Hepatocyte (in vitro differentiated cells): ENCODE results near the gene CCT3. TPM values are rescaled to one million over a fixed set of nuclear protein-coding genes. Genes with fewer than 3 reads are reported as not detected.
"Not testable (repeated sequence)": the region's sequence is repeated elsewhere in the genome, so short reads cannot be mapped to it uniquely, and the experiment has no call there.

Experiments
- DNase-seq: peaks from one replicate; pipeline ENCODE4 v3.0.0-alpha.2; 2016; ENCODE audit warnings: low spot score
- H2AFZ ChIP-seq: fragments of 200-600 bp; sonication (generic); 2 replicates; pipeline ENCODE4 v1.6.0; 2016; ENCODE audit warnings: antibody characterized with exemption, mild to moderate bottlenecking
- H3K27ac ChIP-seq: fragments of 200-600 bp; sonication (generic); 2 replicates; pipeline ENCODE4 v1.5.1; 2016; ENCODE audit warnings: mild to moderate bottlenecking
- H3K27me3 ChIP-seq: fragments of 200-600 bp; sonication (generic); 2 replicates; pipeline ENCODE4 v1.6.1; 2016
- H3K36me3 ChIP-seq: fragments of 200-600 bp; sonication (generic); replicated peaks from 2 replicates; pipeline ENCODE4 v1.5.1; 2016; ENCODE audit warnings: low read depth; ENCODE audit not compliant: insufficient read depth
- H3K4me1 ChIP-seq: fragments of 200-600 bp; sonication (generic); 2 replicates; pipeline ENCODE4 v1.5.1; 2016; ENCODE audit warnings: mild to moderate bottlenecking, moderate library complexity; ENCODE audit not compliant: insufficient read depth
- H3K4me2 ChIP-seq: fragments of 200-600 bp; sonication (generic); 2 replicates; pipeline ENCODE4 v1.6.0; 2016
- H3K4me3 ChIP-seq: fragments of 200-600 bp; sonication (generic); 2 replicates; pipeline ENCODE4 v1.5.1; 2016; ENCODE audit warnings: mild to moderate bottlenecking
- H3K79me2 ChIP-seq: fragments of 200-600 bp; sonication (generic); 2 replicates; pipeline ENCODE4 v1.6.0; 2017; ENCODE audit warnings: mild to moderate bottlenecking
- H3K9me2 ChIP-seq: fragments of 200-600 bp; sonication (generic); replicated peaks from 2 replicates; pipeline ENCODE4 v1.6.0; 2017; ENCODE audit warnings: mild to moderate bottlenecking; ENCODE audit not compliant: insufficient read depth
- H3K9me3 ChIP-seq: fragments of 200-600 bp; sonication (generic); 2 replicates; pipeline ENCODE4 v1.5.1; 2016; ENCODE audit warnings: low read depth, mild to moderate bottlenecking
- H4K20me1 ChIP-seq: fragments of 200-600 bp; sonication (generic); 2 replicates; pipeline ENCODE4 v1.6.0; 2016; ENCODE audit warnings: mild to moderate bottlenecking; ENCODE audit not compliant: insufficient read depth, poor library complexity, severe bottlenecking
- EZH2 ChIP-seq: fragments of 200-600 bp; sonication (generic); IDR thresholded peaks from 2 replicates; pipeline ENCODE4 v1.6.1; 2016; ENCODE audit warnings: antibody characterized with exemption, mild to moderate bottlenecking, borderline replicate concordance
- EZH2phosphoT487 ChIP-seq: fragments of 200-600 bp; sonication (generic); IDR thresholded peaks from one replicate; pipeline ENCODE4 v1.6.1; 2018; ENCODE audit warnings: antibody characterized with exemption, mild to moderate bottlenecking, low read depth, moderate library complexity; ENCODE audit not compliant: unreplicated experiment, severe bottlenecking
- WGBS: methylation state at CpG from one replicate; pipeline ENCODE4 v1.1.6; 2016; ENCODE audit warnings: low lambda C conversion rate; ENCODE audit errors: missing lambda C conversion rate; 5-methylcytosine and 5-hydroxymethylcytosine counted together
- polyA plus RNA-seq: library from polyadenylated mRNA; unstranded; fragments of >200 nt; fragmentation: Nextera tagmentation; extraction: Ambion mirVana; gene quantifications from 2 replicates; pipeline ENCODE4 v1.2.1, GENCODE V29; 2016
- total RNA-seq: library from RNA; depleted of rRNA; stranded (reverse); fragments of >200 nt; gene quantifications from 2 replicates; pipeline ENCODE4 v1.2.3, GENCODE V29; 2014
- TF ChIP-seq, protein P1 (sequence below): fragments of 200-600 bp; sonication (generic); IDR thresholded peaks from 2 replicates; pipeline ENCODE4 v1.5.1; 2016; ENCODE audit warnings: antibody characterized with exemption, mild to moderate bottlenecking; ENCODE audit not compliant: poor library complexity

Gene CCT3
- total and polyA plus RNA-seq, 2 experiments from 2014 or later: 212 to 251 TPM

DNA sequence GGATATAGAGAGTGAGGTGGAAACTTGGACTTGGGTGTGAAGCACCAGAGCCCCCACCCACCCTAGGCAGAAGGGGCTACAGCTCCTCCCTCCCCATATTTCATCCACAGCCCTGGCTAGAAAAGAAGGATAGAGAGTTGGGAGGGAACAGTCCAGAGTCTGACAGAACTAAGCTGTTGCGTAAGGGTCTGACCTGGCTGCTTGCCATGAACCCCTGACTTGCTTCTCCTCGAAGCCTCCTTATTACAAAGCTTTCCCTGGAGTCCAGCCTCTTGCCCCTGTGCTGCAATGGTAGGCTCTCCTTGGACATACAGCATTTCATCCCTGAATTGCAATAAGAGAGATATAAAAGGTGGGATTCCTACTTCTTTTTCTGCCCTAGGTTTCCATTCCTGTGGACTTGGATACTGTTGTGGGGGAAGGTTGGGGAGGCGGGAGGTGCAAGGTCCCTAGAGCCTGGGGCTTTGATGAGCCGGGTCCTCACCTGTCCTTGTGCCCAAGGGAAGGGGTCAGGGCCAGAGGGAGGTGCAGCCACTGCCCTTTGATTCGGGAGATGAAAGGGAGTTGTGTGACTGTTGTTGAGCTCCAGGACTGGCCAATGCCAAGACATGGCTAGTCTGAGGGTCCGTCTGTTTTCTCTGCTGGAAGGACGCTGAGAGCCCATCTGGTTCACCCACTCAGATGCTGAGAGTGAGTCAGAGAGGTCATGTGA lies 33.6 kb upstream of the CCT3 start:
- H3K36me3 ChIP-seq: no peaks in the 10 kb centered on the region
- H3K4me1 ChIP-seq: peaks cover 31% of the 10 kb centered on the region
- no peak overlapping the region for H3K4me3 ChIP-seq
- H3K79me2 ChIP-seq: no peaks in the 10 kb centered on the region
- peak overlapping the region; percentile 12 for H3K4me2 ChIP-seq
- no peaks in the 10 kb centered on the region for H3K9me2 ChIP-seq
- no peak overlapping the region for H2AFZ ChIP-seq
- H3K27me3 ChIP-seq: no peaks in the 10 kb centered on the region
- TF ChIP-seq EZH2phosphoT487 (no peak), EZH2 (no peak)
- TF ChIP-seq, protein P1, sequence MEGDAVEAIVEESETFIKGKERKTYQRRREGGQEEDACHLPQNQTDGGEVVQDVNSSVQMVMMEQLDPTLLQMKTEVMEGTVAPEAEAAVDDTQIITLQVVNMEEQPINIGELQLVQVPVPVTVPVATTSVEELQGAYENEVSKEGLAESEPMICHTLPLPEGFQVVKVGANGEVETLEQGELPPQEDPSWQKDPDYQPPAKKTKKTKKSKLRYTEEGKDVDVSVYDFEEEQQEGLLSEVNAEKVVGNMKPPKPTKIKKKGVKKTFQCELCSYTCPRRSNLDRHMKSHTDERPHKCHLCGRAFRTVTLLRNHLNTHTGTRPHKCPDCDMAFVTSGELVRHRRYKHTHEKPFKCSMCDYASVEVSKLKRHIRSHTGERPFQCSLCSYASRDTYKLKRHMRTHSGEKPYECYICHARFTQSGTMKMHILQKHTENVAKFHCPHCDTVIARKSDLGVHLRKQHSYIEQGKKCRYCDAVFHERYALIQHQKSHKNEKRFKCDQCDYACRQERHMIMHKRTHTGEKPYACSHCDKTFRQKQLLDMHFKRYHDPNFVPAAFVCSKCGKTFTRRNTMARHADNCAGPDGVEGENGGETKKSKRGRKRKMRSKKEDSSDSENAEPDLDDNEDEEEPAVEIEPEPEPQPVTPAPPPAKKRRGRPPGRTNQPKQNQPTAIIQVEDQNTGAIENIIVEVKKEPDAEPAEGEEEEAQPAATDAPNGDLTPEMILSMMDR: no peak
- peak; percentile 79 for DNase-seq
- no peaks in the 10 kb centered on the region for H3K9me3 ChIP-seq
- H3K27ac ChIP-seq: no peak overlapping the region
- WGBS: 53% methylated on average over 7 of the region's 7 CpGs
- no peaks in the 10 kb centered on the region for H4K20me1 ChIP-seq

DNA sequence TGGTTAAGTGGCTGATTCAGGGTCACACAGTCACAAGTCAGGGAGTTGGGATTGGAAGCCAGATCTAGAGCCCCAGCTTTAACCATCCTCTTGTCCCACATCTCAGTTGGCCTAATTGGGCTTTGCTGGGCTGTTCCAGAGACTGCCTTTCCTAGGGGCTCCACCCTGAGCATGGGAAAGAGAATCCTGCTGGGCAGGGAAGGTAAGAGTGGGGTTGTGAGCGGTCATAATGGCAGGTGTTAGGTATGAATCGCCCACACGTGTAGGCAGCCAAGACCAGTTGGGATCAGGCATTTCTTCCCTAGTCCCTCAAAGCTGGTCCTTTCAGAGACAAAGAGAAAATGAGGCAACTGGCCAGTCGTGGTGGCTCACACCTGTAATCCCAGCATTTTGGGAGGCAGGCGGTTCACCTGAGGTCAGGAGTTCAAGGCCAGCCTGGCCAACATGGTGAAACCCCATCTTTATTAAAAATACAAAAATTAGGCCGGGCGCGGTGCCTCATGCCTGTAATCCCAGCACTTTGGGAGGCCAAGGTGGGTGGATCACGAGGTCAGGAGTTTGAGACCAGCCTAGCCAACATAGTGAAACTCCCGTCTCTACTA lies 31.7 kb upstream of the CCT3 start:
- H2AFZ ChIP-seq: peak overlapping the region; percentile 80
- not testable (repeated sequence) for DNase-seq, H3K9me3 ChIP-seq, H3K79me2 ChIP-seq, H3K27me3 ChIP-seq, H3K9me2 ChIP-seq, H4K20me1 ChIP-seq, H3K36me3 ChIP-seq, H3K27ac ChIP-seq
- peak overlapping the region; percentile 67 for H3K4me3 ChIP-seq
- H3K4me1 ChIP-seq: peaks cover 31% of the 10 kb centered on the region
- WGBS: 89% methylated on average over 10 of the region's 10 CpGs
- peak overlapping the region; percentile 92 for H3K4me2 ChIP-seq

DNA sequence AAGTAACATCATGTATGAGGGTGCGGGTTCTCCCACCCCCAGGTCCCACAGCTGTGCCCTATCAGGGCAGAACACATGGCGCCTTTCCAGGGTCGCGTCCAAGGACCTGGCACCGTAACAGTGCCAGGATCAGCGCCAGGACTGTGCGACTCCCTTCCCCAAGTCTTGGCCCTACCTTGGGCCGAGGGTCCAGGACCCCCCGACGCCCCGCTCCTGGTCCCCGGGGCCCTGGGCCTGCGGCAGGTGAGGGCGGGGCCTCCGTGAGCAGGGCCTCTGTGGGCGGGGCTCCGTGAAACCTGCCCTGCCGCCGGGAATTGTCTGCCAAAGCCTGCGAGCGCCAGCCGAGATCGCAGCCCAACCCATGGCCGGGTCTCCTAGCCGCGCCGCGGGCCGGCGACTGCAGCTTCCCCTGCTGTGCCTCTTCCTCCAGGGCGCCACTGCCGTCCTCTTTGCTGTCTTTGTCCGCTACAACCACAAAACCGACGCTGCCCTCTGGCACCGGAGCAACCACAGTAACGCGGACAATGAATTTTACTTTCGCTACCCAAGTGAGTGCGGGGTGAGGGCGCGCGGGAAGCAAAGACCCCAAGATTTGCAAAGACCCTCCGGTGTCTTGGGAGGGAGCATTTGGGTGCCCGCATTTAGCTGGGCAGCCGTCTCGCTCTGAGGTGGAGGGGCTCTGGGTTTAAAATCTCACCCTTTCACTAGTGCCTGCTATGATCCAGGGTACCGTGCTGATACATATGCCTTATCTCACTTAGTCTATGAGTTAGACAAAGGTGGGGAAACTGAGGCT lies 31.0 kb upstream of the CCT3 start, which contains the start of gene RHBG:
Gene RHBG, plus strand, starts transcription at position 323 of the 796 bp plus-strand sequence. Its CDS starts 39 bp downstream, at position 362.
- Histone ChIP-seq H3K36me3 (no peaks in the 10 kb centered on the region), H3K27me3 (no peaks in the 10 kb centered on the region), H4K20me1 (no peaks in the 10 kb centered on the region), H3K4me1 (peaks cover 27% of the 10 kb centered on the region), H2AFZ (peak within 1 kb of the TSS; percentile 80), H3K4me3 (peak within 1 kb of the TSS; percentile 67), H3K4me2 (peak within 1 kb of the TSS; percentile 92), H3K9me3 (no peaks in the 10 kb centered on the region), H3K27ac (peak within 1 kb of the TSS; percentile 48), H3K9me2 (no peaks in the 10 kb centered on the region), H3K79me2 (no peaks in the 10 kb centered on the region)
- 16% methylated on average over 48 of the region's 48 CpGs for WGBS
- DNase-seq: peak; percentile 86
- TF ChIP-seq, protein P1: no peak
- TF ChIP-seq EZH2phosphoT487 (no peak), EZH2 (no peak)
